ENCODE data around the gene WNK2.

The WNK2 gene

GRCh38 chr9:93182572-93182971, 1.4 kb upstream of the WNK2 start:
- Histone ChIP-seq H4K20me1 (ENCODE audit: control insufficient read depth, insufficient read depth, low read depth, low read length) (no peaks in the 10 kb centered on the region), H3F3A (ENCODE audit: control insufficient read depth, insufficient read depth) (no peaks in the 10 kb centered on the region), H3K36me3 (ENCODE audit: control insufficient read depth, low read length) (no peaks in the 10 kb centered on the region), H3K4me1 (ENCODE audit: control insufficient read depth, low read length) (no peaks in the 10 kb centered on the region), H3K9me3 (ENCODE audit: control insufficient read depth, insufficient read depth, low read length) (no peaks in the 10 kb centered on the region), H3K79me2 (ENCODE audit: control insufficient read depth, low read length) (no peaks in the 10 kb centered on the region), H3K9me2 (replicated peaks; ENCODE audit: control insufficient read depth, low read length) (no peaks in the 10 kb centered on the region), H3K27me3 (ENCODE audit: control insufficient read depth, low read length) (no peaks in the 10 kb centered on the region), H3K4me3 (ENCODE audit: low read length) (no peak overlapping the region), H3K27ac (ENCODE audit: low read depth, low read length) (no peak overlapping the region), H3K4me2 (ENCODE audit: low read length) (no peak overlapping the region)
- no peak for TF ChIP-seq CTCF (IDR thresholded peaks at IDR 0.05; ENCODE audit: low read depth, low read length, poor library complexity, severe bottlenecking)
- TF ChIP-seq EZH2phosphoT487 (IDR thresholded peaks at IDR 0.05; ENCODE audit: borderline replicate concordance, low read length), result no peak

DNA sequence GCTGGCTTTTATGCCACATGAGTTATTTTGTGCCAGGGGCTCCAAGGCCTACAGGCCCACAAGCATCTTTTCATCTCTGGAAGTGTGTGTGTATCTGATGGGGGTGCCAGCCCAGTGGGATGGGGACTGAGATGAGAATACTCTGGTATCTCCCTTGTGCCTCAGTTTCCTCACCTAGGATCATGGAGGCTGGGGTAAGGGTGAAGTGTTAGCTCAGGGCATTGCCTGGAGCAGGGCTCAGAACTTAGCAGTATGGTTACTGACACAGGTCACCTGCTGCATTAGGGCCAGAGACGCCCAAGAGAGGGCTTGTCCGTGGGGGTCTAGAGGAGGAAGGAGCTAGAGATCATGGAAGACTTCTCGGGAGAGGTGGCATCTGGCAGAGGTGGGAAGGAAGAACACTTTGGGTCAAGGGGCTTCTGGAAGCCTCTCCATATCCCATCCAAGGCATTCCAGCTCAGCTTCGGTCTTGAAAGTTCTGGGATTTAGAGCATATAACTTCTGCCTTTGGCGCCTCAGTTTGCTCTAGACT, 742 bp upstream of the WNK2 start:
- H3K9me2 ChIP-seq (replicated peaks; ENCODE audit: control insufficient read depth, low read length), result no peaks in the 10 kb centered on the region
- no peak overlapping the region for H3K27ac ChIP-seq (ENCODE audit: low read depth, low read length)
- no peak overlapping the region for H3K4me2 ChIP-seq (ENCODE audit: low read length)
- H3K9me3 ChIP-seq (ENCODE audit: control insufficient read depth, insufficient read depth, low read length), result no peaks in the 10 kb centered on the region
- no peaks in the 10 kb centered on the region for H3K27me3 ChIP-seq (ENCODE audit: control insufficient read depth, low read length)
- H3K79me2 ChIP-seq (ENCODE audit: control insufficient read depth, low read length), result no peaks in the 10 kb centered on the region
- TF ChIP-seq EZH2phosphoT487 (IDR thresholded peaks at IDR 0.05; ENCODE audit: borderline replicate concordance, low read length), result no peak
- no peak for TF ChIP-seq CTCF (IDR thresholded peaks at IDR 0.05; ENCODE audit: low read depth, low read length, poor library complexity, severe bottlenecking)
- H4K20me1 ChIP-seq (ENCODE audit: control insufficient read depth, insufficient read depth, low read depth, low read length), result no peaks in the 10 kb centered on the region
- no peak overlapping the region for H3K4me3 ChIP-seq (ENCODE audit: low read length)
- H3F3A ChIP-seq (ENCODE audit: control insufficient read depth, insufficient read depth), result no peaks in the 10 kb centered on the region
- H3K36me3 ChIP-seq (ENCODE audit: control insufficient read depth, low read length), result no peaks in the 10 kb centered on the region
- H3K4me1 ChIP-seq (ENCODE audit: control insufficient read depth, low read length), result peaks cover 2% of the 10 kb centered on the region; the same call in 1 of the 2 replicates

DNA sequence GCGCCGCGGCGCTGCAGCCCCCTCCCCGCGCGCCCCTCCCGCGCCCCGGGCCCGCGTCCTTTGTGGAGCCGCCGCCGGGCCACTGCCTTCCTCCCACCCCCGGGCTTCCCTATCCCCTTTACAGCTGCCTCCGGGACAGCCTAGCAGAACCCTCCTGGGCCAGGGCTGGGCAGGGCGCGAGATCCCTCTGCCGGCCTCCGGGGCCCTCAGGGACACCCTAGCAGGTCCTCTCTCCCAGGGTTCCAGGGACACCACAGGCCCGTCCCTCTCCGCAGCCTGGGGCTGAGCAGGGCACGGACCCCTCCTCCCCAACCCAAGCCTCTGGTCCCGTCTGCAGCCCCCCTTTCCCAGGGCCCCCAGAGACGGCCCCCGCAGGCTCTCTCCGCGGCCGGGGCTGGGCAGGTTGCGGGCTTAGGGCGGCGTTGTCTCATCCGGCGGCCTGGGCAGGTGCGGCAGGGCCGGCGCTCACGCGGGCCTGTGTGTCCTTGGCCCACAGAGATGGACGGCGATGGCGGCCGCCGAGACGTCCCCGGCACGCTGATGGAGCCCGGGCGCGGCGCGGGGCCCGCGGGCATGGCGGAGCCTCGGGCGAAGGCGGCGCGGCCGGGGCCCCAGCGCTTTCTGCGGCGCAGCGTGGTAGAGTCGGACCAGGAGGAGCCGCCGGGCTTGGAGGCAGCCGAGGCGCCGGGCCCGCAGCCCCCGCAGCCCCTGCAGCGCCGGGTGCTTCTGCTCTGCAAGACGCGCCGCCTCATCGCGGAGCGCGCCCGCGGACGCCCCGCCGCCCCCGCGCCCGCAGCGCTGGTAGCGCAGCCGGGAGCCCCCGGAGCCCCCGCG, 710 bp downstream of the WNK2 start:
- H3K4me1 ChIP-seq (ENCODE audit: control insufficient read depth, low read length), result peaks cover 5% of the 10 kb centered on the region; the same call in 1 of the 2 replicates
- H4K20me1 ChIP-seq (ENCODE audit: control insufficient read depth, insufficient read depth, low read depth, low read length), result no peaks in the 10 kb centered on the region
- H3K4me3 ChIP-seq (ENCODE audit: low read length), result no peak overlapping the region
- H3K27ac ChIP-seq (ENCODE audit: low read depth, low read length), result no peak overlapping the region
- H3K9me2 ChIP-seq (replicated peaks; ENCODE audit: control insufficient read depth, low read length), result no peaks in the 10 kb centered on the region
- no peaks in the 10 kb centered on the region for H3K36me3 ChIP-seq (ENCODE audit: control insufficient read depth, low read length)
- no peaks in the 10 kb centered on the region for H3K79me2 ChIP-seq (ENCODE audit: control insufficient read depth, low read length)
- H3F3A ChIP-seq (ENCODE audit: control insufficient read depth, insufficient read depth), result no peaks in the 10 kb centered on the region
- no peak overlapping the region for H3K4me2 ChIP-seq (ENCODE audit: low read length)
- H3K9me3 ChIP-seq (ENCODE audit: control insufficient read depth, insufficient read depth, low read length), result no peaks in the 10 kb centered on the region
- TF ChIP-seq EZH2phosphoT487 (IDR thresholded peaks at IDR 0.05; ENCODE audit: borderline replicate concordance, low read length), result no peak
- no peak for TF ChIP-seq CTCF (IDR thresholded peaks at IDR 0.05; ENCODE audit: low read depth, low read length, poor library complexity, severe bottlenecking)
- no peaks in the 10 kb centered on the region for H3K27me3 ChIP-seq (ENCODE audit: control insufficient read depth, low read length)

All from DOHH2 (cell line).